RKO (cell line): ENCODE measurements around the gene DDAH2.
A peak's percentile ranks its signal among the peaks of the same experiment; 100 is the strongest.

ENCODE experiments used
- DNase-seq: peaks from one replicate; pipeline ENCODE4 v3.0.0-alpha.2; 2016; ENCODE audit warnings: low spot score

Gene DDAH2, protein sequence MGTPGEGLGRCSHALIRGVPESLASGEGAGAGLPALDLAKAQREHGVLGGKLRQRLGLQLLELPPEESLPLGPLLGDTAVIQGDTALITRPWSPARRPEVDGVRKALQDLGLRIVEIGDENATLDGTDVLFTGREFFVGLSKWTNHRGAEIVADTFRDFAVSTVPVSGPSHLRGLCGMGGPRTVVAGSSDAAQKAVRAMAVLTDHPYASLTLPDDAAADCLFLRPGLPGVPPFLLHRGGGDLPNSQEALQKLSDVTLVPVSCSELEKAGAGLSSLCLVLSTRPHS

DNA sequence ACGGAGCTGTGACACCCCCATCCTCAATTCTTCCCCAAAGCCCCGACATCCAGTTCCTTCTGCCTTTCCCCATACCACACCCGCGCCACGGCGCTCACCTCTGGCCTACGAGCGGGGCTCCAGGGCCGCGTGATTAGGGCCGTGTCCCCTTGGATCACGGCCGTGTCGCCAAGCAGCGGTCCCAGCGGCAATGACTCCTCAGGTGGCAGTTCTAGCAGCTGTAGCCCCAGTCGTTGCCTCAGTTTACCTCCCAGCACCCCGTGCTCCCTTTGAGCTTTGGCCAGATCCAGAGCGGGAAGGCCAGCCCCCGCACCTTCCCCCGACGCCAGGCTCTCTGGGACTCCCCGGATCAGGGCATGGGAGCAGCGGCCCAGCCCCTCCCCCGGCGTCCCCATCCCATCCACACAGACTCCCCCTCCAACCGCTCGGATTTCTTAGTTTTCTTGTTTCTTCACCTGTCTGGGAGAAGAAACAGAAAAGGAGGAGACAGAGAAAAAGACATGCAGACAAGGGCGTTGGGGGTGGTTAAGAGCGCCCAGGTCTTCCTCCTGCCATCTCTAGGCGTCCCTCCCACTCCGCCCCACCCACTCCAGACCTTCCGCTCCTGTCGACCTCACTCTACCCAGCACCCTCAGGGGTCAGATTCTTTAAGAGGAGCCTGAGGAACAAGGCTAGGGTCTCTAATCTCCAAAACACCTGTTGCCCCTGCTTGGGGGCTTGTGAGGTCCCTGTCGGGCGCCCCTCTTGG, at the start of gene DDAH2:
Gene DDAH2, minus strand, starts transcription at position 533 of the 748 bp plus-strand sequence. Its CDS starts 138 bp downstream, at position 395.
- no peak for DNase-seq

DNA sequence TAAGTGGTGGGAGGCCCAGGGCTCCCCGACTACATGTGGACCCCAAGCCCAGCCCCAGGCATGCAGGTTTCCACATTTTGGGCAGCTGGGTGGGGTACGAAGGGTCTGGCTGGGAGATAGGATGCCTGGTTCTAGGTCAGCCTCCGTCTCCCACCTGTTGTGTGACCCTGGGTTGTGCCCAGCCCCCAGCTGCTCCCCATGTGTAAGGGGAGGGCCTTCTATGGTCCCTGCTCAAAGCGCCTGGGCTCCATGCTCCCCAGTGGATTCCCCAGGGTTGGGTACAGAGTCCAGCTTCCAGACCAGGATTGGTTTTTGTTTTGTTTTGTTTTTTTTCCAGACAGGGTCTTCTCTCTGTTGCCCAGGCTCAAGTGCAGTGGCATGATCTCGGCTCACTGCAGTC, 49.1 kb upstream of the DDAH2 start:
- DNase-seq = no peak

DNA sequence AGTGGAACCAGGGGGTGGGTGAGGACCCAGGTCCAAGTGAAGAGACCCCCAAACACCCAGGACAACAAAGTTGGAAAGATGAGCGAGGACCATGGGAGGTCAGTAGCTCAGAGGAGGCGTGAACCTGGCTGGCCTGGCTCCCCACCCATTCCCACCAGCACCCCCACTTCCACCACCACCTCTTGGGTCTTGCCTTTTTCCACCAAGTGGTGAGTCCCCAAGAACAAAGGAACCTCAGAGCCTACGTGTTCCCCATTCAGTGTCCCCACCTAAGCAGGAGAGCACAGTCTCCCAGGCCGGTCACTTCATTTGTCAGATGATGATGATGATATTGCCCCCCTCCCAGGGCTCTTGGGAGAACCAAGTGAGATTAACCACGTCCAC, 48.6 kb upstream of the DDAH2 start:
- DNase-seq = no peak

DNA sequence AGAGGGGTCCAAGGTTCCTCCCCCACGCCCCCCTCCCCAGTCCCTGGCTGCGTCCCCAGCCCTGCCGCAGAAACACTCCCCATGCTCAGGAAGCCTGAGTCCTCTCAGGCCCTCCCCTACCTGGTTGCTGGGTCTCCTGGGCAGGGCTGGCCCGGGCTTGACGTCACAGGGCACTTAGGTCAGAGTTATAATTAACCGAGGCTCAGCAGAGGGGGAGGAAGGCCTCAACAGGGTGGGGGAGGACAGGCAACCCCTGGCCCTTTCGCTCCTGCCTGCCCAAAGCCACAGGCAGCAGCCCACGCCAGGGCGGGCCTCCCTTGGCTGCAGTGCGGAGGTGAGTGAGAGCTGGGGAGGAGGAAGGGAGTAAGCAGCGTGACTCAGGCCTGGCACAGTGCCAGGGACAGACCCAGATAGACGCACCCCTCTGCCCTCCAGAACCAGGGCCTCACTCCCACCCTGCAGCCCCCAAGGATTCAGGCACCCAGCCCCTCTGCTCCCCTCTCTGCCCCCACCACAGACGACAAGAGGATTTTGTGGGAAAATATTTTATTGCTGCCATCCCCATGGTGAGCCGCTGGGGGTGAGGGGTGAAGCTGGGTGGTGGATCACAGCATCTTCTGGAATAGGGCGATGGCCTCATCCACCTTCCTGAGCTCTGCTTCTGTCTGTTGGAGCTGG, 48.0 kb upstream of the DDAH2 start, which contains the start of gene VWA7:
Gene VWA7, minus strand, starts transcription at position 340 of the 678 bp plus-strand sequence. CDS start 549 bp downstream, outside the sequence.
- DNase-seq = peak; percentile 67

DNA sequence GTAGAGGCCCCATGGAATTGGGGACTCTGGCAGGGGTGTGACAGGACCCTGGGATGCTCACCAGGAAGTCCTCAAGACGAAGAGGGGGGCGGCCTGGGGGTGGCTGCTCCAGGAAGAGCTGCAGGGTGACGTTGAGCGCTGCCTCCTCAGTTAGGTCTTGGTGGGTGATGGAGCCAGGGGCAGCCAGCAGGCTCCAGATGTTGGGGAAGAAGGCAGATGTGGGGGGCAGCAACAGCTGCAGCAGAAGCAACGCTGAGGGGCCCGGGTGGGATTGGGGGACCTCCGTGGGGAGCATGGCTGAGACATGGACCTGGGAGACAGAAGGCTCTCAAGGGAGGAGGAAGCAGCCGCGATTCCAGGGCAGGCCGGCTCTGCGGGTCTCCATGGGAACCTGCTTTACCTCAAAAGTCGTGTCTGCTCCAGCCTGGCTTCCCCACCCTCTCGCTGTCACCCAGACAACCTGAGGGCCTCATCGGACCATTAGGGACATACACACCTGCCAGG, 47.4 kb upstream of the DDAH2 start:
- DNase-seq = no peak

DNA sequence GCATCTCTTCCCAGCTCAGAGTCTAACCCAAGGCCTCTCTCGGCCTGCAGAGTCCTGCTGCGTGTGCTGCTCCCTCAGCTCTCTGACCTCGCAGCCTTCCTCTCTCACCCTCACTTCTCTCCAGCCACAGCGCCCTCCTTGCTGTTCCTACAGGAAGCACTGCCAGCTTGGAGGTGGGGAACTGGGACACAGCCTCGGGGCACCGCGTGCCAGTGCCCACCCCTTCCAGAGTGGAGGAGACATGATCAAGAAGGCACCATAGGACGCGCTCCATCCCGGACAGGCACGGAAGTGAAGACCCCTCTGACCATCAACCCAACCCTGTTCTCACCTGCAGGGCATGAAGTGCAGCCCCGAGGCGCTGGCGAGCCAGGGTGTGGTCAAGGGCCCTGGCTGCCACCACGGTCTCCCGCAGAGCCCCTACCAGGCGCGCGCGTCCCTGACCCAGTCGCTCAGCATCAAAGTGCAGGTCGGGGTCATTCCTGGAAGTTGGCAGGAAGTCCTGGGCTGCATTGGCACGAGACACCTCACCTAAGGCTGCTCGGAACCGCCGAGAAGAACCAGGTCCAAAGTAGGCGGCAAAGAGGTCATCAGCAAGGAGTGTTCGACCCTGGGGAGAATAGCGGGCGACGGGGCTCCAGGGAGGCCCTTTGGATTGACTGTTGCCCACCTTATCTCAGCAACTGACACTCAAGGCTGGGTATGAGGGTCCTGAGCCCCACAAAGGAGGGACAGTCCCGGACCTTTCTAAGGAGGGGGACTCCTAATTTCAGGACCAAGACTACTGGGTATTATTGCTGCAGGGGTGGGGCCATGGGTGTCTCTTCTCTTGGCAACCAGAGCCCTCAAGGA, 46.8 kb upstream of the DDAH2 start:
- DNase-seq = no peak

DNA sequence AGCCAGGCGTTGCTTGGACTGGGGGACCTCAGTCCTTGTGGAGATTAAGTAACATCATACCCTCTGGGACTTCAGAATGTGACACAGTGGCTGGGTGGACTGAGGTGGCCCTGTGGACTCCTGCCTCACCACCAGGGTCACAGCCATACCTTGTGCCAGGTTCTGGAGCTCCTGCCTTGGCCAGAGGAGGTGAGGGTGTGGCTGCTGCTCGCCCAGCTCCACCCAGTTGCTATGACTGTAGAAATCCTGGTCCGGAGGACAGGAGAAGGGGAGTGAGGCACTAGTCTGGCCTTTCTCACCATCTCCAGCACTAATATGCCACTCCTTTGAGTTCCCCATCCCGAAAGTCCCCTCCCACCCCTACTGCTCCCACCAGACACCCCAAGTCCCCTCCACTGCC, 46.1 kb upstream of the DDAH2 start:
- no peak for DNase-seq

DNA sequence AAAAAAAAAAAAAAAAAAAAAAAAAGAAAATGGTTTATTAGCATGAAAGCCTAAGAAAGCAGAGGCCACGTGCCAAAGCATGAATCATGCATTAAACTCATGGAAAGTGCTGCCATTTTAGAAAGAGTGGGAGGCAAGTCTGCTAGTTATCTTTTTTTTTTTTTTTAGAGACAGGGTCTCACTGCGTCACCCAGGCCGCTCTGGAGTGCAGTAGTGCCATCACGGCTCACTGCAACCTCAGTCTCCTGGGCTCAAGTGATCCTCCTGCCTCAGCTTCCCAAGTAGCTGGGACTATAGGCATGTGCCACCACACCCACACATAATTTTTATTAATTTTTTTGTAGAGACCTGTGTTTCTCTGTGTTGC, 42.9 kb upstream of the DDAH2 start:
- DNase-seq = peak; percentile 46

DNA sequence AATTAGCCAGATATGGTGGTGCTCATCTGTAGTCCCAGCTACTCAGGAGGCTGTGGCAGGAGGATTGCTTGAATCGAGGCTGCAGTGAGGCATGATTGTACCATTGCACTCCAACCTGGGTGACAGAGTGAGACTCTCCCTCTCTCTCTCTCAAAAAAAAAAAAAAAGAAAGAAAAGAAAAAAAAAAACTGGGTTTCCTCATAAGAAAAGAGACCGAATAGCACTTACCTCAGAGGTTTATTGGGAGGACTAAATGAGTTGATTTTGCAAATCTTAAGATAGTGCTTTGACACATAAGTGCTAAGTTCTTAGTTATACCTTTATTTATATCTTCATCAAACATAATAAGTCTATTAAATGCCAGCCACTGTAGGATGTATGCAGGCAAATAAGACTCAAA, 41.8 kb upstream of the DDAH2 start:
- no peak for DNase-seq

DNA sequence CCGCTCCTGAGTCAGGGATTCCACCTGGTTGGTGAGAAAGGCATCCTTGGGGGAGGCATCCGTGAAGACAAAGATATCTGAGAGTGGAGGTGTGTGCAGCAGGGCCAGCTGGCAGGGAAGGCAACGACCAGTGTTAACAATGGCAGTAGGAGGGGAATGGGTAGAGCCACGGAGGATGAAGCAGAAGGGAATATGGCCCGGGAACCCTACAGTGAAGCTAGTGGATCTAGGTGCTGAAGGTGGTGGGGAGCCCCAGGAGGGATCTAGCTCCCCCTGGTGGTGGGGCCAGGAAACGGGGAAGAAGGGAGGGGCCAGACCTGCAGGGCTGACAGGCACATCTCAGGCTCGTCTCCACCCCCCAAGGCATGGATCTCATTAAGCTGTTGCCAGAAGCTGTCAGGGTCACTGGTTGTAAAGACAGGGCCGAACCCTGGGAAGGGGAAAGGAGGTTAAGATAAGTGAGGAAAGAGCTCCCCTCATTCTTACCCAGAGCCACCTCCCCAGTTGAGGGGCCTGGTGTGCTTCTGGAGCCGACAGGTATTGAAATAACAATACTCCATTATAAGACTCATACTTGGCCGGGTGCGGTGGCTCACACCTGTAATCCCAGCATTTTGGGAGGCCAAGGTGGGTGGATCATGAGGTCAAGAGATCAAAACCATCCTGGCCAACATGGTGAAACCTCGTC, 40.7 kb upstream of the DDAH2 start:
- peak; percentile 66 for DNase-seq

DNA sequence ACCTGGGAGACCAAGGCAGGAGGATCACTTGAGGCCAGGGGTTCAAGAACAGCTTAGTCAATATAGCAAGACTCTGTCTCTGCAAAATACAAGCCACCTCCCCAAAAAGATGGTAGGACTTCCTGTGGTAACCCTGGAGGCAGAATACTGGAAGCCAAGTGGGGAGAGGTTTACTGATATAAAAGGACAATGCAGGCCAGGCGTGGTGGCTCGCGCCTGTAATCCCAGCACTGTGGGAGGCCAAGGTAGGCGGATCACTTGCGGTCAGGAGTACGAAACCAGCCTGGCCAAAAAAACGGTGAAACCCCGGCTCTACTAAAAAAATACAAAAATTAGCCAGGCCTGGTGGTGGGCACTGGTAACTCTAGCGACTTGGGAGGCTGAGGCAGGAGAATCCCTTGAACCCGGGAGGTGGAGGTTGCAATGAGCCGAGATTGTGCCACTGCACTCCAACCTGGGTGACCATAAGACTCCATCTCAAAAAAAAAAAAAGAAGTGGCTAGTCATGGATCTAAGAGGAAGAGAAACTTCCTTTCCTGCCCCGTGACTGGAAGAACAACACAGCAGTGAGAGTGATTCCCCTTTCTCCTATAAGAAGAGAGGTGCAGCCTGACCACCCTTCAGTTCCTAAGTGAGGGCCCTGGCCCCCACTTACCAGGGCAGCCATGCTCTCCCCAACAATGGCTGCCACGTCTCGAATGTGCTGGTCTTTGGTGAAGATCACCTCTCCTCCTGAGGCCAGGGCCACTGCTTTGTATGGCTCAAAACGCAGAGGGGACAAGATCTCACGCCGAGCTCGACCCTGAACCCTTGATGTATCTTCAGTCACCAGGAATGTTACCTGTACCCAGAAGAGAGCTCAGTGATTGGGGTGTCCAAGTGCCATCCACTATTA, 39.5 kb upstream of the DDAH2 start:
- no peak for DNase-seq

DNA sequence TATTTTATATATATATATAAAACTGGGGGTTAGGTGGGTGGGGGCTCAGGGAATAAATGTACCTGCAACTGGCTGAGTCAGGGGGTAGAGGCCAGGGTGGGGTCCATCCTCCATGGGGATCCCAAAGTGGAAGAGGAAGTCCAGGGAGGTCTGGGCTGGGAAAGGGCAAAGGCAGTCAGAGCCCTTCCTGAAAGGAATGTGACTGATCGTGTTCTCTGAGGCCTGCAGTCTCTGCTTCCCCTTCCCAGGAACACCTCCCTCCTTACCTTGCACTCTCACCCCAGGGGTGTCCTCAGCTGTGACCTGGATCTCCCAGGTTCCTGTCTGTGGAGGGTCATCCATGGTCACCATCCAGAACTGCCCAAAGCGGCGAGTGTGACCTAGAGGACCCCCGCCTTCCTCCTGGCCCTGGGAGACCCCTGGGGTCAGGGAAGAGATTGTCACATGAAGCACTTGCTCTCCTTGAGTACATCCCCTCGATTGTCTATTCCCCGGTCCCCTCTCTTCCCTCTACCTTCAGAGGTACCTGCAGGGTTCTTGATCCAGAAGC, 38.1 kb upstream of the DDAH2 start:
- DNase-seq = no peak

DNA sequence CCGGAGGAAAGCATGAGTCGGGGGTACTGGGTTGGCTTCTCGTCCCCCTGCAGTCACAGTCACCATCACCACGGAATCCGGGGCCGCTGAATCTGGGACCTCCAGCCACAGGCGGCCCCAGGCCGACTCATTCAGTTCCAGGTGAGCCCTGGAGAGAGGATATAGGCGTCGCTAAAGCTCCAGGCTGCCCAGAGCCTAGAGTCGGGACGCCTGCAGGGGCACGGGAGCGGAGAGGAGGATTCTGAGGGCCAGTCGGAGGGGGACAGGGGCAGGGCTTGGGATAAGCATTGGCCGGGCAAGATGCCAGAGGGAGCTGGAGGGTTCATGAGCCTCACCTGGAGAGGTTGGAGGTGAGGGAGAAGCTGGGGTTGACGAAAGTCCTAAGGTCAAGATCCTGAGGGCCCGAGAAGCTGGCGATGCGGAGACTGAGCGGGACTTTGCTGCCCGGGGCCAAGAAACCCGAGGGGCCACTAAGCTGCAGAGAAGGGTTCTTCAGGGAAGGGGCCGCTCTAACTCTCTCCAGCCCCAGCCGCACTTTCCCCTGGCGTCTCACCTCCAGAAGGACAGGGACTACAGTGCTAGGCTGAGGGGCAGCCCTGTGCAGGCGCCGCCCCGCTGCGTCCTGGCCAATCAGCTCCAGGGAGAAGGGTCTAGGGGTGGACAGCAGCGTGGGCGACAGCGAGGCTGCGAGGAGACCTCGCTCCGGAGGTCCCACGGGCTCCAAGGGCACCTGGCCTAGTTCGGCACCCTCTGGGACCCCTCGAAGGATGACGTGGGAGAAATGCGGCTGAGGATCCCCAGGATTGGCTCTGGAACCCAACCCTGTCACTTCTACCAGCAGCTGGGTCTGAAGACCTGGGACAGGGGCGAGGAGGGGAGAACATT, 37.1 kb upstream of the DDAH2 start:
- DNase-seq = no peak

DNA sequence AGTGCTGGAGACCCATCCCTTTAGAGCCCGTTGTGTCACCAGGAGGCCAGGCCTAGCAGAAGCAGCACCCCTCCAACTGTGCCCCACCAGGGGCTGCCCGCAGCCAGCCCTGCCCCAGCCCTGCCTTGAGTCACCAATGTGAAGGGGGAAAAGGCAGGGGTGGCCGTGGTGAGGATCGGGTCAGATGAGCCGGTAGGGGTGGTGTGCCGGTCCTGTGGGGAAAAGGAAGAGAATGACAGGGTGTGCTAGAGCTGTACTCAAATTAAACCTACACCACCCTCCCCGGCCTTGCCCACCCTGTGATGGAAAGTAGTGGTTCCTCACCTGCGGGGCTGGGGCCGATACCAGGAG, 36.4 kb upstream of the DDAH2 start:
- DNase-seq = no peak

DNA sequence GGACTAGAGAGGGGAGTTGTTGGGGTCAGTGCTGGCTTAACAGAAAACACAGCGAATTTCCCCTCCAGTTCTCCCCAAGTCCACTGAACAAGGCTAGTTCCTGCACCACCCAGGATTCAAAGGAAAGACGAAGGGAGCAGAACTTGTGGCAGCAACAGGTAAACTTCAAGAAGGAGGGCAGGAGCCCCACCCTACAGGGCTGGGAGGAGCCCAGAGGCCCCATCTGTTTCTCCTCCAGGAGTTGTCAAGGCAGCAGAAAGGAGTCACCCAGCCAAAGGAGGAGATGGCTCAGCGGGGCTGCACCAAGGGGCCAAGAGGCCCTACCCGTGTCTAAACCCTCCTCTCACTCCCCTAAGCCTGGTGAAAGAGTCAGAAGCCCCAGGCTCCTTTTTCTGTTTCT, 35.1 kb upstream of the DDAH2 start:
- no peak for DNase-seq

DNA sequence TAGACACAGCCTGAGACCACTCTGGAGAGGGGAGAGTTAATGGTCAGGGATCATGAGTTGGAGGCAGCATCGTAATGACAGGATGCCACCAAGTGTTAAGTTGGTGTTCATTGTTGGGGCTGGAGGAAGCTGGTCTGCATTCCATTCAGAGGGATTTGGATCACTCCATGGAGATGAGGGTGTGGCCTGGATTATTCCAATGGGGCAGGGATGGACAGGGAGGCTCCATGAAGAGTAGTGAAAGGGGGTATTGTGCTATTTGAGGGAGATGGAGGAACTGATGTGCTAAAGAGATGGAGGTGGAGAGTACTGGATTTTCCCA, 34.5 kb upstream of the DDAH2 start:
- peak; percentile 35 for DNase-seq

DNA sequence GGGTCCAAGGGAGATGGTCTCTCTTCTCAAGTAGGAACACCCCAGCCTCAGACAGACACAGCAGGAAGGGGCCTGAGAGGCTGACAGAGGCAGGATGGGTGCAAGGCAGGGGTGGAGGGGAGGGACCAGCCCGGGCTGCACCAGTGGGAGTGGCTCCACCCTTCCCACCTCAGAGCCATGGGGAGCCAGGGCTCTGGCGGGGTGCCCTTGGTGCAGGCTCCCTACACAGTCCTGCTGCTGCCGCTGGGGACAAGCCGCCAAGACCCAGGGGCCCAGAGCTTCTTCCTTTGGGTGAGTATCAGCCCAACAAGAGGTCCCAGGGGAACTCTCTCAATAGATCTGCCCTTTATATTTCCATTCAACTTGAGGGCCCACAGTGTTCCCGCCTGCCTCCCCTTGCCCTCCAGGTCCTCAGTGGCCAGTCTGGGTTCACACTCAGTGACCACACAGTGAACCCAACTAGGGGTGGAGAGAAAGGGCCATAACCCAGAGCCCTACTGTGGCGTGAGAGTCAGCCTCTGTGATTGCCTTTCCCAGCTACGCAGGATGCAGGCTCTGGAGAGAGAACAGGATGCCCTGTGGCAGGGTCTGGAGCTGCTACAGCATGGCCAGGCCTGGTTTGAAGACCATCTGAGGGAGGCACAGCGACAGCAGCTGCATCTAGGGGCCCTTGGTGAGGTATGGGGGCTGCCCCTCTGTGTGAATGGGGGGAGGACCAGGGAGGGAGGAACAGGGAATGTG, 33.9 kb upstream of the DDAH2 start:
- DNase-seq = no peak

DNA sequence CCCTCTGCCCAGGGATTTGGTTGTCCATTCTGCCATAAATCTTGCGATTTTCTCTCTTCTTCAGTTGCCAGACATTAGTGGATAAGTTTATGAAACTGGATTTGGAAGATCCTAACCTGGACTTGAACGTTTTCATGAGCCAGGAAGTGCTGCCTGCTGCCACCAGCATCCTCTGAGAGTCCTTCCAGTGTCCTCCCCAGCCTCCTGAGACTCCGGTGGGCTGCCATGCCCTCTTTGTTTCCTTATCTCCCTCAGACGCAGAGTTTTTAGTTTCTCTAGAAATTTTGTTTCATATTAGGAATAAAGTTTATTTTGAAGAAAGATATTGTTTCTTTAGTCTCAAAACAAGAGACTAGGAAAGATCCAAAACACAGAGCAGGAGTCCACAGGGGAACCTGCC, 33.3 kb upstream of the DDAH2 start, which contains the start of gene SAPCD1:
Gene SAPCD1, plus strand, starts transcription at position 301 of the 400 bp plus-strand sequence. CDS start 399 bp downstream, outside the sequence.
- no peak for DNase-seq
